ENCODE measurements around the gene GMEB2. TPM values are rescaled to one million over a fixed set of nuclear protein-coding genes. Genes with fewer than 3 reads are reported as not detected.

The GMEB2 gene
- polyA plus RNA-seq, 1 donor, result 10.5 TPM

GRCh38 chr20:63568986-63569949 lies 57.6 kb downstream of the GMEB2 start:
- WGBS (ENCODE audit: insufficient coverage, low lambda C conversion rate), result no CpG with 5 or more reads among the region's 46 CpGs
- Histone ChIP-seq H3K27ac (ENCODE audit: low read length) (no peak overlapping the region), H3K4me1 (ENCODE audit: control insufficient read depth, insufficient read depth, low read length) (peaks cover 6% of the 10 kb centered on the region), H3K36me3 (ENCODE audit: control insufficient read depth, insufficient read depth, low read length) (peaks cover 19% of the 10 kb centered on the region), H3K9me3 (ENCODE audit: control insufficient read depth, low read depth, low read length) (peaks cover 6% of the 10 kb centered on the region), H3K27me3 (ENCODE audit: control insufficient read depth, insufficient read depth, low read length) (no peaks in the 10 kb centered on the region), H3K4me3 (ENCODE audit: low read length) (no peak overlapping the region)
- no peak for DNase-seq

GRCh38 chr20:63568170-63568981 lies 58.5 kb downstream of the GMEB2 start:
- no peak overlapping the region for H3K27ac ChIP-seq (ENCODE audit: low read length)
- peaks cover 4% of the 10 kb centered on the region for H3K4me1 ChIP-seq (ENCODE audit: control insufficient read depth, insufficient read depth, low read length)
- H3K27me3 ChIP-seq (ENCODE audit: control insufficient read depth, insufficient read depth, low read length), result no peaks in the 10 kb centered on the region
- H3K4me3 ChIP-seq (ENCODE audit: low read length), result no peak overlapping the region
- DNase-seq, result no peak
- WGBS (ENCODE audit: insufficient coverage, low lambda C conversion rate), result no CpG with 5 or more reads among the region's 43 CpGs
- peaks cover 6% of the 10 kb centered on the region for H3K9me3 ChIP-seq (ENCODE audit: control insufficient read depth, low read depth, low read length)
- H3K36me3 ChIP-seq (ENCODE audit: control insufficient read depth, insufficient read depth, low read length), result peaks cover 25% of the 10 kb centered on the region

GRCh38 chr20:63567386-63568169 lies 59.3 kb downstream of the GMEB2 start:
- H3K9me3 ChIP-seq (ENCODE audit: control insufficient read depth, low read depth, low read length), result peaks cover 6% of the 10 kb centered on the region
- no peak overlapping the region for H3K27ac ChIP-seq (ENCODE audit: low read length)
- H3K4me3 ChIP-seq (ENCODE audit: low read length), result no peak overlapping the region
- no CpG with 5 or more reads among the region's 37 CpGs for WGBS (ENCODE audit: insufficient coverage, low lambda C conversion rate)
- peaks cover 31% of the 10 kb centered on the region for H3K36me3 ChIP-seq (ENCODE audit: control insufficient read depth, insufficient read depth, low read length)
- no peak for DNase-seq
- no peaks in the 10 kb centered on the region for H3K27me3 ChIP-seq (ENCODE audit: control insufficient read depth, insufficient read depth, low read length)
- H3K4me1 ChIP-seq (ENCODE audit: control insufficient read depth, insufficient read depth, low read length), result no peaks in the 10 kb centered on the region

- no peak overlapping the region for H3K27ac ChIP-seq (ENCODE audit: low read length)
- H3K4me1 ChIP-seq (ENCODE audit: control insufficient read depth, insufficient read depth, low read length), result no peaks in the 10 kb centered on the region
- peaks cover 6% of the 10 kb centered on the region for H3K9me3 ChIP-seq (ENCODE audit: control insufficient read depth, low read depth, low read length)
- H3K27me3 ChIP-seq (ENCODE audit: control insufficient read depth, insufficient read depth, low read length), result no peaks in the 10 kb centered on the region
- peaks cover 34% of the 10 kb centered on the region for H3K36me3 ChIP-seq (ENCODE audit: control insufficient read depth, insufficient read depth, low read length)
- no CpG with 5 or more reads among the region's 22 CpGs for WGBS (ENCODE audit: insufficient coverage, low lambda C conversion rate)
- no peak for DNase-seq
- no peak overlapping the region for H3K4me3 ChIP-seq (ENCODE audit: low read length)
These were observed 59.8 kb downstream of the GMEB2 start for GRCh38 chr20:63567136-63567385.

DNA sequence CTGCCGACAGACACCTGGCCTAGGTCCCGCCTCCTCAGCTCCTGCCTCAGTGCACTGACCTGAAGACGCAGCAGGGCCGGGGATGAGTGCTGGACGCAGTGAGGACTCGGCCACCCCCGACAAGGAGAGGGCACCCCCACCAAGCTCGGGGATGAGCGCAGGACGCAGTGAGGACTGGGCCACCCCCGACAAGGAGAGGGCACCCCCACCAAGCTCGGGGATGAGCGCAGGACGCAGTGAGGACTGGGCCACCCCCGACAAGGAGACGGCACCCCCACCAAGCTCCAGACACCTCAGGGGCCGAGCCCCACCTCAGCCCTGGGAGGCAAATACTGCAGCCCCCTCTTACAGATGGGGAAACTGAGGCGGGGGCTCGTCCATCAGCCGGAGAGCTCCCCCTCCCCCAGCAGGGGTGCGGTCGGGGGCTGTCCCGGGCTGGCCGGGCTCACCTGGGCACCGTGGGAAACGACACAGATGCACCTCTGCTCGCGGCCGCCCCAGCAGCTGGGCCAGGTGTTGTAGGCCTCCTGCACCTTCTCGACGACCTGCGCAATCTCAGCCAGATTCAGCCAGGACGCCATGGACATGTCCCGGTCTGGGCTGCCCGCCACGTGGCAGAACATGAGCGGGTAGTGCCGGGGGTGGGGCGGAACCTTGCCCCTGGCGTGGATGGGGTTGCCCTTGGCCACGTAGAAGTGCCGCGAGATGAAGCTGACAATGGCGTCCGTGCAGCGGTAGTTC lies 60.3 kb downstream of the GMEB2 start:
- WGBS (ENCODE audit: insufficient coverage, low lambda C conversion rate), result no CpG with 5 or more reads among the region's 46 CpGs
- no peak for DNase-seq
- H3K27ac ChIP-seq (ENCODE audit: low read length), result no peak overlapping the region
- no peaks in the 10 kb centered on the region for H3K4me1 ChIP-seq (ENCODE audit: control insufficient read depth, insufficient read depth, low read length)
- no peak overlapping the region for H3K4me3 ChIP-seq (ENCODE audit: low read length)
- H3K27me3 ChIP-seq (ENCODE audit: control insufficient read depth, insufficient read depth, low read length), result no peaks in the 10 kb centered on the region
- H3K9me3 ChIP-seq (ENCODE audit: control insufficient read depth, low read depth, low read length), result peaks cover 6% of the 10 kb centered on the region
- H3K36me3 ChIP-seq (ENCODE audit: control insufficient read depth, insufficient read depth, low read length), result peaks cover 34% of the 10 kb centered on the region

DNA sequence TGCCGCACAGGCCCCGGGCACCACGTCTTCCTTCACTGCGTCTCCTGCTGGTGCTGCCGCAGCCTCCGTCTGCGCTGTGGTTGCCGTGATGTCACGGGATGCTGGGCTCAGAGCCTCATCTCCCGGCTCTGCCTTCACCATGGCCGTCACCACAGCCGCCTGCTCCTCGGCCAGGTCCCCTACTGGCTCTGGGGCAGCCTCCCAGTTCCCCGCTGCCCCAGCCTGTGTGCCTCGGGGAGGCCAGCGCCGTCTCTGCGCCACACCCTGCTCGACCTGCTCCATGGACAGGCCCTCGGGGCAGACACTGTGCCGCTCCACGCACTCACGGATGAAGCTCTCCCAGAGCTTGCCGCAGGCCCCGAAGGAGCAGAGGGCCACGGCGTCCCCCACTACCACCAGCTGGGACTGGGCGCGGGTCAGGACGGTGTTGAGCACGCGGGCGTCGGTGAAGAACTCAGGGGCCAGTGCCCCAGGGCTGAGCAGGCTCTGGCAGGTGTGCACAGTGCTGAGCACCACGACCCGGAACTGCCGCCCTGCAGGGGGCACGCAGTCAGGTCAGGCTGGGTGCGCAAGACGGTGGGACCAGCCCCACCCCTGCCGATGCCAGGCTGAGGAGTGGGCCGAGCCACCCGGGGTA lies 61.1 kb downstream of the GMEB2 start:
- no peak for DNase-seq

GRCh38 chr20:63565021-63565698 lies 61.7 kb downstream of the GMEB2 start:
- no peaks in the 10 kb centered on the region for H3K27me3 ChIP-seq (ENCODE audit: control insufficient read depth, insufficient read depth, low read length)
- H3K27ac ChIP-seq (ENCODE audit: low read length), result no peak overlapping the region
- H3K36me3 ChIP-seq (ENCODE audit: control insufficient read depth, insufficient read depth, low read length), result peaks cover 47% of the 10 kb centered on the region
- WGBS (ENCODE audit: insufficient coverage, low lambda C conversion rate), result no CpG with 5 or more reads among the region's 61 CpGs
- DNase-seq, result no peak
- peaks cover 6% of the 10 kb centered on the region for H3K9me3 ChIP-seq (ENCODE audit: control insufficient read depth, low read depth, low read length)
- no peak overlapping the region for H3K4me3 ChIP-seq (ENCODE audit: low read length)
- no peaks in the 10 kb centered on the region for H3K4me1 ChIP-seq (ENCODE audit: control insufficient read depth, insufficient read depth, low read length)

More for the DNA sequence above, 61.1 kb downstream of the GMEB2 start:
- Histone ChIP-seq H3K36me3 (ENCODE audit: control insufficient read depth, insufficient read depth, low read length) (peaks cover 41% of the 10 kb centered on the region), H3K4me1 (ENCODE audit: control insufficient read depth, insufficient read depth, low read length) (no peaks in the 10 kb centered on the region), H3K27ac (ENCODE audit: low read length) (no peak overlapping the region), H3K27me3 (ENCODE audit: control insufficient read depth, insufficient read depth, low read length) (no peaks in the 10 kb centered on the region), H3K9me3 (ENCODE audit: control insufficient read depth, low read depth, low read length) (peaks cover 6% of the 10 kb centered on the region), H3K4me3 (ENCODE audit: low read length) (no peak overlapping the region)
- WGBS (ENCODE audit: insufficient coverage, low lambda C conversion rate), result no CpG with 5 or more reads among the region's 43 CpGs

DNA sequence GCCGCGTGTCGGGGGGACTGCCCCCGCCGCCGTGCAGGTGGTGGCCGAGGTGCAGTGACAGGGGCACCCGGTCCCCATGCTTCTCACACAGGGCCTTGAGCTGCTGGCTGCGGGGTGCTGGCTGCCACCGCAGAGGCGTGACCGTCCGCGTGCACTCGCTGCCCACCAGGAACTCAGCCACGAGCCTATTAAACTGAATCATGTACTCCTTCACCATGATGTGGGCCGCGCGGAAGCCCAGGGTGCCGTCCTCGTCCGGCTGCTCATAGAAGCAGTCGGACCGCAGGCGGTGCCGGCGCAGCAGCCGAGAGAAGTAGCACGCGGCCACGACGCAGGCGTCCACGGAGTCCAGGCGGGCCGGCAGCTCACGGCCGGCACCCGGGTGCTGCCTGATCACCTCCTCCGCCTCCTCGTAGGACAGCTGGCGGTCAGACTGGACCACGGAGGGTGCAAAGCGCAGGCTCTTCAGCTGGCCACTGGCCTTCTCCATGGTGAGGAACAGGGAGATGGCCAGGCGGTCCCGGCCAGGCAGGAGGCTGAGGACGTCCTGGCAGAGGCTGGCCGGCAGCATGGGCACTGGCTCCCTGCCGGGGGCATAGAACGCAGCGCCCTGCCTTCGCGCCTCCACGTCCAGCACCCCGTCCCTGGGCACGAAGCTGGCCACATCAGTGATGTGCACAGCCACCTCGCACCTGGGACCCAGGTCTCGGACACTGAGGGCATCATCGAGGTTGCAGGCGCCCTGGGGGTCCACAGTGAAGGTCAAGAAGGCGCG lies 62.7 kb downstream of the GMEB2 start:
- H3K9me3 ChIP-seq (ENCODE audit: control insufficient read depth, low read depth, low read length), result peaks cover 6% of the 10 kb centered on the region
- no peaks in the 10 kb centered on the region for H3K4me1 ChIP-seq (ENCODE audit: control insufficient read depth, insufficient read depth, low read length)
- H3K36me3 ChIP-seq (ENCODE audit: control insufficient read depth, insufficient read depth, low read length), result peaks cover 51% of the 10 kb centered on the region
- no CpG with 5 or more reads among the region's 62 CpGs for WGBS (ENCODE audit: insufficient coverage, low lambda C conversion rate)
- DNase-seq, result no peak
- no peaks in the 10 kb centered on the region for H3K27me3 ChIP-seq (ENCODE audit: control insufficient read depth, insufficient read depth, low read length)
- no peak overlapping the region for H3K4me3 ChIP-seq (ENCODE audit: low read length)
- H3K27ac ChIP-seq (ENCODE audit: low read length), result no peak overlapping the region

All from large intestine (tissue), 3 donors.